Stimulated activated CD8-positive, alpha-beta memory T cell treated with anti-CD3 and anti-CD28 coated beads, Interleukin-7, amount 100 ng/mL, for 48 hours (primary cell): Measurements from ENCODE around the gene TCP11L1.
A peak's percentile ranks its signal among the peaks of the same experiment; 100 is the strongest.
"Not testable (repeated sequence)": the region's sequence is repeated elsewhere in the genome, so short reads cannot be mapped to it uniquely, and the experiment has no call there.

Source experiments
- DNase-seq, 2 donors: peaks; one replicate each; pipeline ENCODE4 v3.0.0-alpha.2; 2020; ENCODE audit warnings: low read depth in 1 of 2; ENCODE audit errors: extremely low read depth in 1 of 2

The TCP11L1 gene

DNA sequence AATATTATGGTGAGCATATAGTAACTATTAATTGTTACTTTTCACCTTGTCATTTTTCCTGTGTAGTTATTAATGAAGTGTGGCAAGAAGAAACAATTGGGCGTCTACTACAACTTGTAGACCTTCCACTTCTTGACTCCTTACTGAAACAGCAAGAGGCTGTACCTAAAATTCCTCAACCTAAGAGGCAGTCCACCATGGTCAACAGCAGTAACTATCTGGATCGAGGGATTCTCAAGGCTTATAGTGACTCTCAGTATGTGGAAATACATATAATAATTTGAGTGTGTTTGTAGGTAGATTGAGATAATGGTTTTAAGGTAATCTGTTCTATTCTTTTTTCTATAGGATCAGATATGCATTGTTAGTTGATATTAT is 10.8 kb upstream of the TCP11L1 start:
- DNase-seq: no peak

GRCh38 chr11:33029218-33029617 is 10.2 kb upstream of the TCP11L1 start:
- not testable (repeated sequence) for DNase-seq

- no peak for DNase-seq
Measured at GRCh38 chr11:33033493-33033892, 5.9 kb upstream of the TCP11L1 start.

- DNase-seq: no peak
Measured at GRCh38 chr11:33035011-33035410, 4.4 kb upstream of the TCP11L1 start.

DNA sequence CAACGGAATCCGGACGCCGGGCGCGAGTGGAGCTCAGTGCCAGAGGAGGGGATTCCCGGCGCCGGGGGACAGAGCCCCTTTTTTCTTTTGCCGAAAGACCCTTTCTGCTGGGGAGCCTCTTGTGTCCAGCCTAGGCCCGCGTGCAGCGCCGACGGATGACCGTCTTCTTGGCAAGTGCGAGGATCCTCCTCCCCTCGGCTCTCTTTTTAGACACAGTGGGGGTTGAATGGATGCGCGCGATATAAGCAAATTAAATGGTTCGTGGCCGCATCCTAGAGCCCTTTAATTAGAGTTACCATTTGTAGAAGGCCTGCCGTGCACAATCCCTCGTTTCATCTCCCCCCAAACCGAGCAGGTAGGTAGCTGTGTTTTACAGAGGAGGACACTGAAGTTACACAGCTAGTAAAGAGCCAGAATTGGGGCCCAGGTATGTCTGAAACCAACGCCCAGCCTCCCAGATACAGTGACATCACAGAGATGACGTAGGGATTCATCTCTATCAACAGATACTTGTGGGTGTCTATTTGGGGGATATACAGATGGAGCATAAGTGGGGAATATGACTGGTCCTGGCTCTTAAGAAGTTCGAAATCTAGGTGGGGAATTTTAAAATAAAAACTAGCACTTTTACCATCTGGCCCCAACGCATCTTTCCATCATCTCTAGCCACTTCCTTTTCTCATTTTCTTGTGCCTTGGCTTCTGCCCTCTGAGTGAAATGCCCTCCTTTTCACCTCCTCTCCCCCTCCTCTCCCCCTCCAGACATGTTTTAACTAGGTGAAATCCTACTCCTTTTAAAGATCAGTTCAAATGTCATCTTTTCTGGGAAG is 875 bp downstream of the TCP11L1 start:
- DNase-seq: peak; percentile 16 to 39

- no peak for DNase-seq
Measured at GRCh38 chr11:33040862-33041453, 1.6 kb downstream of the TCP11L1 start.

- DNase-seq: no peak
Measured at GRCh38 chr11:33043221-33043830, 4.0 kb downstream of the TCP11L1 start.

- DNase-seq: no peak
Measured at GRCh38 chr11:33044285-33044756, 4.9 kb downstream of the TCP11L1 start.

- DNase-seq: no peak
Measured at GRCh38 chr11:33045551-33046255, 6.3 kb downstream of the TCP11L1 start.

- not testable (repeated sequence) for DNase-seq
Measured at GRCh38 chr11:33048701-33049100, 9.3 kb downstream of the TCP11L1 start.

DNA sequence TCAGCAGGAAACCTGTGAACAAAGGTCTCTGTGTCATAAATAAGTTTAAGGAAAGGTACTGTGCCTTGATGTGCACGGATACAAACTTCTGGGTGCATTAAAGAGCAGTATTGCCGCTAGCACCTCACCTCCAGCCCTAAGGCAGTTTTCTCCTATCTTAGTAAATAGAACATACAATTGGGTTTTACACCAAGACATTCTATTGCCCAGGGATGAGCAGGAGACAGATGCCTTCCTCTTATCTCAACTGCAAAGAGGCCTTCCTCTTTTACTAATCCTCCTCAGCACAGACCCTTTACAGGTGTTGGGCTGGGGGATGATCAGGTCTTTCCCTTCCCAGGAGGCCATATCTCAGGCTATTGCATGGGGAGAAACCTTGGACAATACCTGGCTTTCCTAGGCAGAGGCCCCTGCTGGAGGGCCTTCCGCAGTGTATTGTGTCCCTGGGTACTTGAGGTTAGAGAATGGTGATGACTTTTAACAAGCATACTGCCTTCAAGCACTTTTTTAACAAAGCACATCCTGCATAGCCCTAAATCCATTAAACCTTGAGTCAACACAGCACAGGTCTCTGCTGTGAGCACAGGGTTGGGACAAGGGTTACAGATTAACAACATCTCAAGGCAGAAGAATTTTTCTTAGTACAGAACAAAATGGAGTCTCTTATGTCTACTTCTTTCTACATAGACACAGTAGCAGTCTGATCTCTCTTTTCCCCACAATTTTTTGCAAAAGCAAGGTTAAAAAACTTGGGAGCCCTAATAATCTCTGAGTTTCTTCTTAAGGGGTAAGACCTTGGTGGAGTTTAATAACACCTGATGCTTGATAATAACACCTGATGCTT is 10.4 kb downstream of the TCP11L1 start:
- DNase-seq: not testable (repeated sequence)

DNA sequence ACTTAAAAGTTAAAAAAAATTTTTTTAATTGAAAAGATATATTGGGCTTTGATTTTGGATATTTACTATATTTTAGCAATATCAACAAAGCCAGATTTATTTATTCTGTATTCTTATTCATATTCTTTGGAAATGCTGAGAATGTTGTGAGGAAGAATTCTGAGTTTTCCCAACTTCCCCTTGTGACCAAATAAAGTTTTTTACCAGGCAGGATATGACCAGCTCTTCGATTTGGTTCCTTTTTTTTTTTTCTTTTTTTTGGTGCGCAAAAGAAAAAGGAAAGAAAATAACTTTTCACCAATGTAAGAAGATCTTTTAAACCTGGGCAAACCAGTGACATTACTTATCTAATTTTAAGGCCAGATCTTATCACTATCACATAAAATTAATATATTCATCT is 12.9 kb downstream of the TCP11L1 start:
- no peak for DNase-seq

DNA sequence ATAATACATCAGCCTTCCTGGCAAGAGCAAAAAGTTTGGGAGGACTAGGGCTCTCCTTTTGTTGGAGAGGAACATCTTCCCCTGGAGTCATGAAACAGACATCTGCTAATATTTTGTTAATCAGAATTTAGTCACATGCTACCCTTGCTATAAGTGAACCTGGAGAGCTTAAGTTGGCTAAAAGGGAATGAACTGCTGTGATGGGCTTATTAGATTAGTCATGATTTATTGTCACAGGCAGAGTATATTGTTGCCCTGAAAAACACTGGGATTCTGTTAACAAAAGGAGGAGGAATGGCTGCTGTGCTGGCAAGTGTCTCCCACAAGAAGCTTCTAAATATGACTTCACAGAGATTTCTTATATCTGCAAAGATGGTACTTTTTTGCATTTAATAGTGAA is 16.0 kb downstream of the TCP11L1 start:
- DNase-seq: no peak

DNA sequence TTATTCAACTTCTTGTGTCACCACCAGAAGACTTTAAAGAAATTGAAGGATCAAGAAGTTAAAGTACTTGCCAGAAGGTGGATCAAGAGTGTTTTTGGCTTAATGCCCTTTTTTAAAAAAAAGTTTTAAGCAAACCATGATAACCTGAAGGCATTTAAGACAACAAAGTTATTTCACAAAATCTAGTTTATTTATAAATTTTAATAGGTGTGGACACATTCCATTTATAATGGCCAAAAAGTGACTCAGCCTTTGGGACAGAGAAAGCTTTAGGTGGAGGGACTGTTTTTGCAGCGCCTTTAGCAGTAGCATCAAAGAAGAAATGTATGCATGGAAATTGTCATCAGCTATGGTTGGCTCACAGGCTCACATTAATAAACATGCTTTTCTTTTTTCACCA is 17.9 kb downstream of the TCP11L1 start:
- no peak for DNase-seq

DNA sequence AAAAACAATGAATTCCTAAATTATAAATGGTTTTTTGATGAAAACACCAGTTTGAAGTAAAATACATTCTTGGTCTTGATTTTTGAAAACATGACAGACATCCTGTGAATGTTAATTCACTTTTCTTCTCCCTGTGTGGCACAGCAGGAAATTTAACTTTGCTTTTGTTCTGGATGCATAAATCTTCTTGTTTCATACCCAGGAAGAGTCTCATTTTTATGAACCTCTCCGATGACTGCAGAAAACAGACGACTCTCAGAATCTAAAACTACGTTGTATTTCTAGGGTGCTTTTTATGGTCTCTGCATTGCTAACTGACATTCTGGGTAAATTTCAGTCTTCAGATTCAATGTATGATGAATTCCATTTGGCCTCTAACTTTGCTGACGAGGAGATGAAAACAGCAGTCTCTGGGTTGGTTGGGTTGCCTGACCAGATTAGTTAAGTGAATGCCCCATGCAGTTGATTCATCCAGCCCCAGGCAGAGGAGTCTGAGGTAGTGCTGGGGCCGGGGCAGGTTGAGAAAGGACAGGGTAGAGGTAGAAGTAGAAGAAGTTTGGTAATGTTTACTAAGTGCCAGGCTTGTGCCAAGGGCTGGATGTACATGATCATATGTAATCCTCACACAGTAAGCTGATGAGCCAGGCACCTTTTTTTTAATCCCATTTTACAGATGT is 20.1 kb downstream of the TCP11L1 start:
- no peak for DNase-seq

GRCh38 chr11:33060271-33060670 is 20.9 kb downstream of the TCP11L1 start:
- DNase-seq: no peak

GRCh38 chr11:33062137-33062536 is 22.8 kb downstream of the TCP11L1 start:
- DNase-seq: no peak

DNA sequence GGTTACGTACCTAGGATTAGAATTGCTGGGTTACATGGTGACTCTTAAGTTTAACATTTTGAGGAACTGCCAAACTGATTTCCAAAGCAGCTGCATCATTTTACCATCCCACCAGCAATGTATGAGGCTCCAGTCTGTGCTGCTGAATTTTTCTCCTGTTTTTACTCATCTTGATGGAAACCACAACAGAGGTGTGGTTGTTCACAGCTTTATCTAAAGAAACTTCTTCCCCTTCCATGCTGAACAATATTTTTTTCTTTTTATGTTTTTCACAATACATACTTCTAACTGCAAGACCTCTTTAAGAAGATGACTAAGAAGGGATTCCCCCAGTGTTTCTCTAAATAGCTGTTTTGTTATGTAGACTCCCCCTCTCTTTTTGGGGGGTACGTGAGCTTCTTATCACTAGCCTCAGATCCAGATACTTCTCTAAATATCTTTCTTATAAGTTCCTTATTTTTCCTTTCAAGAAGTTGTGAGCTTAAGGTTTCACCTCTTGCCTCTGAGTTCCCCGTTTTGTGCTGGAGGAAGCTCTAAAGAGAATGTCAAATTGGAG is 24.0 kb downstream of the TCP11L1 start:
- no peak for DNase-seq

DNA sequence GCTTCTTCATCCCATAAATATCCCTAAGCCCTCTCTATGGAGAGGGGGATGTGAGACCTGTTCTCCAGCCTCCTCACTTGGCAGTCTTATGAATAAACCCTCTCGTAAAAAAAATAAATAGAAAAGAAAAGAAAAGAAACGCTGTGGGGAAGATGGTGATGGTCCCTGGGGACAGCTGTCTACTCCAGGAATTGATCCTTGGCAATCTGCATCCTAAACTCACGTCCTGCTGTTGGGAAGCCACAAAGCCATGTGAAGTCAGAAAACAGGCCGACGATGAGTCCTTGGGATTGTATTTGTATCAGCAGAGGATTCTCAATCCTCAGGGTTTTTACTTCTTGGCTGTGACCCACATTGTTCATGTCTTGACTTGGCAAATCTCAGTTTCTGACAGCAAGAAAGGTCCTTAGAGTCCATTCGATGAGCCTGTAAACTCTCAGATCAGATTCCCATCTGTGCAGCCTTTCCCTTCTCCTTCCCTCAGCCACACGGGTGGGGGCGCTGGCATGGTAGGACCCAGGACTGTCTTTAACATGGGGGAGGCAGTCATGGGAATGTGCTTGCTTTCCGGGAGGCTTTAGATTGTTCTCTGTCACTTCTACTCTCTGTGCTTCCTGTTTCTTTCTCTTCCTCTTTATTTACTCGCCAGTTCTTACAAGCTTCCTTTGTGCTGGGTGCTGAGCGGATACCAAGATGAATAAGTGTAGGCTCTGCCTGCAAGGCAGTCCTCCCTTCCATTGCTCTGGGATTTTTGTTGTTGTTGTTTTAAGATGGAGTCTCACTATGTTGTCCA is 24.9 kb downstream of the TCP11L1 start:
- no peak for DNase-seq
